Fibroblast of skin of right biceps (primary cell): ENCODE data around the gene LHX3.
"Not testable (repeated sequence)": the region's sequence is repeated elsewhere in the genome, so short reads cannot be mapped to it uniquely, and the experiment has no call there.

Experiments
- DNase-seq: peaks from one replicate; pipeline ENCODE4 v3.0.0-alpha.2; 2013

Gene LHX3

GRCh38 chr9:136240941-136241340, 36.0 kb upstream of the LHX3 start:
- DNase-seq: no peak

DNA sequence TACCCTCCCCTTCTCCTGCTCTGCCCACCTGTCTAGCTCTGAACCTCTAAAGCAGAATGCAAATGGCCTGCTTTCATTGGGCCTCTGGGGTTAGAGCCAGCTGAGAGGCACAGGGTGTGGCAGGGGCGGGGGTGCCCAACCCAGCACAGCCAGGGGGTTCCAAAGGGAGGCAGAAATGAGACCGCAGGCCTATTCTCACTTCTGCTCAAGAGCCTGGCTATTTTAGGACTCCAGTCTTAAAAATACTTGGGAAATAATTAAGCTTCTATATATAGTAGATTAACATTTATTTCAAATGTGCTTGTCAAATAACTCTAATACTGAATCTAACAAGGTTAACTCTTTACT, 35.0 kb upstream of the LHX3 start:
- DNase-seq: no peak

- DNase-seq: no peak
Measured at GRCh38 chr9:136239135-136239982, 34.4 kb upstream of the LHX3 start.

- no peak for DNase-seq
Measured at GRCh38 chr9:136238342-136238732, 33.4 kb upstream of the LHX3 start.

DNA sequence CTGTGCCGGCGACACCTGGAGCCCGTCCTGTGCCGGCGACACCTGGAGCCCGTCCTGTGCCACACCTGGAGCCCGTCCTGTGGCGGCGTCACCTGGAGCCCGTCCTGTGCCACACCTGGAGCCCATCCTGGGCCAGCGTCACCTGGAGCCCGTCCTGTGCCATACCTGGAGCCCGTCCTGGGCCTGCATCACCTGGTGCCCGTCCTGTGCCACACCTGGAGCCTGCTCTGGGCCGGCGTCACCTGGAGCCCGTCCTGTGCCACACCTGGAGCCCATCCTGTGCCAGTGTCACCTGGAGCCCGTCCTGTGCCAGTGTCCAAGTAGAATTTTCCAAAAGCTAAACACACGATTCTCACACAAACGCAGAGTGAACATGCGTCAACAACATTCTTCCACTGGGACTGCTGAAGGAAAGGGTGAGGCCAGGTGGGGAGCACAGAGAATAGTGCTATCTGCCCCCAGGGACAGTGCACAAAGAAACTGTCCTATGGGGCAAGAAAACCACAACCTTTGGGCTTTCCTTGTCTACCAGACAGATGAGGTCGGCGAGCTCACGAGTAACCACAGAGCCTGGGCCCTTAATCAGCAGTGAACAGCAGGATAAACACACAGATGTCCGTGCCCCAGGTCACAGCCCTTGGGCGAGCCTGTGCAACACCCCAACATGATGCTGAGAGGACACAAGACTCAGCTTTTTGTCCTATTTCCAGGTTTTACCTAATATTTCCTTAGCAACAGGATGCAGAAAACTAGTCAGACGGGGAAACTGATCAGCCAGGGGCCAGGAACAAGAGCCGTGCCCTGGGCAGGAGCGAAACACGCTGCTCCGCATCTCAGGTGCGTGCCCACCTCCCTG, 32.8 kb upstream of the LHX3 start:
- no peak for DNase-seq

DNA sequence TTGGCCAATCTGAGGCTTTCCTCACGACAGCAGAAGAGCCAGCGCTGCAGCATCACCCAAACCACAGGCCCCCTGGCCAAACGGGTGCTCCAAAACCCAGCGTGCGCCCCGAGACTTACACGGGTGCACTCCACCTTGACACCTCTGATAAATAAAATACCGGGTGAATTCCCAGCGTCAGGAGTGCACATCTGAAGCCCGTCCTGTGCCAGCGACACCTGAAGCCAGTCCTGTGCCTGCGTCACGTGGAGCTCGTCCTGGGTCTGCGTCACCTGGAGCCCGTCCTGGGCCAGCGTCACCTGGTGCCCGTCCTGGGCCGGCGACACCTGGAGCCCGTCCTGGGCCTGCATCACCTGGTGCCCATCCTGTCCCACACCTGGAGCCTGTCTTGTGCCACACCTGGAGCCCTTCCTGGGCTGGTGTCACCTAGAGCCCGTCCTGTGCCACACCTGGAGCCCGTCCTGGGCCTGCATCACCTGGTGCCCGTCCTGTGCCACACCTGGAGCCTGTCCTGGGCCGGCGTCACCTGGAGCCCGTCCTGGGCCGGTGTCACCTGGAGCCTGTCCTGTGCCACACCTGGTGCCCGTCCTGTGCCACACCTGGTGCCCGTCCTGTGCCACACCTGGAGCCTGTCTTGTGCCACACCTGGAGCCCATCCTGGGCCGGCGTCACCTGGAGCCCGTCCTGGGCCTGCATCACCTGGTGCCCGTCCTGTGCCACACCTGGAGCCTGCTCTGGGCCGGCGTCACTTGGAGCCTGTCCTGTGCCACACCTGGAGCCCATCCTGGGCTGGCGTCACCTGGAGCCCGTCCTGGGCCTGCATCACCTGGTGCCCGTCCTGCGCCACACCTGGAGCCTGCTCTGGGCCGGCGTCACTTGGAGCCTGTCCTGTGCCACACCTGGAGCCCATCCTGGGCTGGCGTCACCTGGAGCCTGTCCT, 31.8 kb upstream of the LHX3 start:
- not testable (repeated sequence) for DNase-seq

GRCh38 chr9:136235709-136236455, 31.0 kb upstream of the LHX3 start:
- DNase-seq: no peak

DNA sequence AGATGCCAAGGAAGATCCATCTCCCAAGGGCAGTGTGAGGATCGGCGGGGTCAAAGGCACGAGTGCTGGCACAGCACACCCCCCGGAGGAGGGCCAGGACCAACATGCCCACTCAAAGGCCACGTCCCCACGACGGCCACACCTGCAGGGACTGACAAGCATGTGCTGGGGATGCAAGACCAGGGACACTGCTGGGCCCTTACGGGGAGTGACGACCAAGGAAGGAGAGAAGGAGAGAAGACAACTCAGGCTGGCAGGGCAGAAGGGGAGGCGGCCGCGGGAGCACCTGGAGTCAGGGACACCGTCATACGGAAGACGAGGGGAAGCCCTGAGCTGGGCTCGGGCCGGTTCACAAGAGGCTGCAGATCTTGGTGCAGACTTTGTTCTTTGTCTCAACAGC, 30.2 kb upstream of the LHX3 start:
- no peak for DNase-seq

DNA sequence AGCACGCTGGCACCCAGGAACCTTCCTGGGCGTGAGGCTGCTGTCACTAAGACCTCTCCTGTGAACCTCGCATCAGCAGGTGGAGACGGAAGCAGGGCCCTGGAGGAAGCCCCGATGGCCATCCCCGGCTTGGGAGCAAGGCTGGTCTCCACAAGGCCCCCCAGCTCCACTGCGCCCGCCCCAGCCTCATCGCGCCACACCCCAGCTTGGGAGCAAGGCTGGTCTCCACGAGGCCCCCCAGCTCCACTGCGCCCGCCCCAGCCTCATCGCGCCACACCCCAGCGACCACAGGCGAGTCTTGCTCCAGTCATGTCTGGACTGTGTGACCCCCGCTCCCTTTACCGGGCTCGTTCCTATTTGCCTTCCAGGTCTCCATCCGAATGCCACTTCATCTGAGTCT, 29.7 kb upstream of the LHX3 start:
- DNase-seq: no peak

GRCh38 chr9:136233868-136234267, 28.9 kb upstream of the LHX3 start:
- DNase-seq: no peak

DNA sequence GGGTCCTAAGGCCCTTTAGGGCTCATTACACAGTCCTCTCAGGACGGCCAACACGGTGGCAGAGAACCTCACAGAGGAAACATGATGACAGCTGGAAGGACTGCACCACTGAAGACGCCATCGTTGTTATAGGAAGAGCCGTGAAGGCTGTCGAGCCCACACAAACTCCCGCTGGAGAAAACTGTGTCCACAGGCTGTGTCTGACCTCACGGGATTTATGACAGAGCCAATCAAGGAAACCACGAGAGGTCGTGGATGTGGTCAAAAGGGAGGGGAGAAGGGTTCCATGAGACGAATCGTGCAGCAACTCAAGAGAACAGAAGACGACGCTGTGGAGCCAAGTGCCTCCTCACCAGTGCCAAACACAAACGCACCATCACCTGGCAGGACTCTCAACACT, 28.5 kb upstream of the LHX3 start:
- no peak for DNase-seq

DNA sequence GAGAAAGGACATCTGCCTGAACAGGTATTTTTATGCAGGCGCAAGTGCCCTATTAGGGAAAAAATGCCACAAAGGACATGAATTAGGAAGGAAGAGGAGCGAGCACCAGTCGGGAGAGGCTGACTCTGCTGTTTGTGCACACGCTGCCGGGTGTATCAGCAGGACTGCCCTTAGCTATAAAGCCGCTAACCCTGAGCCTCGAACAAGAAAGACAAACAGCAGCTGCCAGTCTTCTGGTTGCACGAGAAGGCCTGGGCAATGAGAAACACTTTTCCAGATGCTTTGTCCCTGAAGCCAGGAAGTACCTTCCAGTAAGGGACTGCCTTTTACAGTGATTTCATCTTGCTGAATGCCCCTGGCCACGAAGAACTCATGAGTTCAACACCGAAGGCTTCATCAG, 28.0 kb upstream of the LHX3 start:
- no peak for DNase-seq

GRCh38 chr9:136231478-136232297, 26.8 kb upstream of the LHX3 start:
- no peak for DNase-seq

DNA sequence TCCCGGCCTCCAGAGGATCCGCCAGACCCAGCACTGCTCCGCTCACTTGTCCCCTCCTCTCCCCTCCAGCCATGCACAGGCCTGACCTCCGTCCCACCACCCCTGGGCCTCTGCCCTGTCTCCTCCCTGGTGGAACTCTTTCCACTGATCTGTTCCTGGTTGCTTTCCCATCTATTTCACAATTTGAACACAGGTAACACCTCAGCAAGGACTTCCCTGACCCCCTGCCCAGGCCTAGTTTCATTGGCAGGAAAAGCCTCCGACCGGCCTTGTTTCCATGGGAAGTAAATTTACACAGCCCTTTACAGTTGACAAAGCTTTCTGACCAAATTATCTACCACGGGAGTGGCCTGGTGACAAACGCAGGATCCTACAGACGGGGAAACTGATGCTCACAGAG, 25.8 kb upstream of the LHX3 start:
- DNase-seq: no peak

GRCh38 chr9:136230365-136230764, 25.4 kb upstream of the LHX3 start:
- no peak for DNase-seq

DNA sequence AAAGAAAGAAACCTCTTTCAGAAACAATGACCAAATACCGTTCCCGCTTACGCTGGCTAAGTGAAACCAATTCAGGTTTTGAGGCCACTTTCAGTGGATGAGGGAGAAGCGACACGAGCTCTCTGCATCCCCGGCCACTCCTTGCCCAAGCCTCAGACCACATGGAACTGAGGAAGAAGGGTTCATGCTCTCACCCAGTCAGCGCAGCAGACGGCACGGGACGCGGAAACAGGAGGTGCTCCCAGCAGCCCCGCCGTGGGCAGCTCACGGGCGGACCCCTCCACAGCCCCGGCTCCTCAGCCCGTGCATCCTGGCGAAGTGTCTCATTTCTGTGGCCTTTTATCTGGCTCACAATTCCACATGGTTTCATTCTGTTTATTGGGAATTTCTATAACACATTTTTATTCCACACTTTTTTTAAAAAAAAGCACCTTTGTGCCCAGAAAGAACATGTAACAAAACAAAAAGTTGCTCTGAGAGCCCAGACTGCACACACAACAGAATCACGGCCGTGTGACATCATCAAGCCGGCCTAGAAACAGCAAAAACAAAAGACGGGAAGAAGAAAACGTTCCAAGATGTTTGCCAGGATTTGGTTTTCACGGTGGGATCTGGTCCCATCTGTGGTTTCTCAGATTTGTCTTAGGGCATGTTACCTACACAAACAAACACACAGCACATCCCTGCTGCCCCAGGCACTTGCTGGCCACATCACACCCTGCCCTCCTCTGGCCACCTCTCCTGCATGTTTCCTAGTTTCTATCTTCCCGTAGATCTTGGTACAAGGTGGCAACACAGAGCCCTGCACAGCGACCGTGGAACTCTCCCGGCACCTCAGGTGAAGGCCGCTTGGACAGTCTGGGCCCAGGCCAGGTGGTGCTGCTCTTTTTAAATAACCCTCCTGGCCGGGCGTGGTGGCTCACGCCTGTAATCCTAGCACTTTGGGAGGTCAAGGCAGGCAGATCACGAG, 24.5 kb upstream of the LHX3 start:
- no peak for DNase-seq

DNA sequence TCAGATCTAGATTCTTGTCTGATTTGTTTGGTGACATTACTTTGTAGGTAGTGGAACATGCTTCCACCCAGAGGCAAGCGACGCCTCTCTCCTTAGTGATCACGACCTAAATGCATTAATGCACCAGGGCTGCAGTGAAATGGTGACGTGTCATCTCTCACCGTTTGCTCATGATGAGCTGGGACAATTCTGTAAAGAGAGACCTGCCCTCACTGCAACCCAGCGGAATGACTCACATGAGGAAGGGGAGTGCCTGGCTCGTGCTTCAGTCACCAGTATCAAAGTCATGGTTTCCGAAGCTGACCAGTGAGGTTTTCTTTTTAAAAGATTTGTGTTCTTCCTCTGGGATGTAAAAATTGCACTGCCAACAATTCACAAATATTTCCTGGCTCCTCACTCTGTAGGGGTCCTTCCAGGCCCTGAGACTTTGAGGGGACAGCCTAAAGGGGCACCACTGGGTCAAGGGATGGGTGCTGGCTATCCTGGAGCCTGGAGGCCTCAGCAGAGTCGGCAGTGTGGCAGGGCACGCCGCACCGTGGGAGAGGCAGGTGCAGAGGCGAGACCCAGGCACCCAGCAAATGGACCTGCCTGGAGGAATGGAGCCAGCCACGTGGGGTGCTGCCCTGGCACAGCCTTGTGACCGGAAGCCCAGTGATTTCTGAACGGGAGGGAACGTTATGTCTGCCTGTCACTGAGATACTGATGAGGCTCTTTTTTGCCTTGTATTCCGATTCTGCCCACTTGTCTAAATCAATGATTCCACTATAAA, 23.4 kb upstream of the LHX3 start:
- DNase-seq: peak; percentile 84

DNA sequence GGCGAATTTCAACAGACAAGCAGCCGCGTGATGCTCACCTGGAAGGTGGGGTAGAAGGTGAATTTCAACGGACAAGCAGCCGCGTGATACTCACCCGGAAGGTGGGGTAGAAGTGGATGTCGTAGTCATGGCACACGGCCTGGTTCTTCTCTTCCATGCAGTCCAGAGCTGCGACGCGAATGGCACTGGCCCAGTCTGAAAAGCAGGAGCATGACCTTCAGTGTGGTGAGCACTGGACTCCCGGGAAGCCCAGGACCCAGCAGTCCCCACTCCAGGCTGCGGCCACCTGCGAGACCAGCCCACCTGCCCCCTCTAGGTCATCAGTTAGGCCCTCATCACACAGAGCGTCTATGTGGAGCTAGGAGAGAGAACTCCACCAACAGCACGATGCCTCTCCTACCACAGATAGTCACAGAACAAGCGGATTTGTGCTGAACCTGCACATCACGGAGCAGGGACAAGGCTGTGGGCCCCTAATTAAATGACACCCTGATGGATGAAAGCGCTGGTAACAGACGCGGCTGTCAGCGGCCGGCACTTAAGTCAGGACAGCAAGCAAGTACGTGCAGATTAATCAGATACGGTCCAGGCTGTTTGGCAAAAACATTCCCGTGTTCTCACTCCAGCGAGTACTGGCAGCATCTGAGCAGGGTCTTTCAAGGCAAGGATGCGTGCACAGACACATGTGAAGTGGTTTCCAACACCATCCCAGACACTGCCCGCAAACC, 21.9 kb upstream of the LHX3 start:
- no peak for DNase-seq
